SK-N-SH (cell line): ENCODE data around the gene LIPT1. TPM values are rescaled to one million over a fixed set of nuclear protein-coding genes. Genes with fewer than 3 reads are reported as not detected.

ENCODE experiments used
- CTCF ChIA-PET: fragments of 300-600, 350-600 bp; formaldehyde crosslinking; extraction: SDS; loops from one replicate; lab custom pipeline; 2021; lab: Yijun Ruan, JAX
- POLR2A ChIA-PET: fragments of 350-600 bp; sonication (Branson Sonifier 250); formaldehyde crosslinking; extraction: SDS; loops from one replicate; lab custom pipeline; 2020; ENCODE audit warnings: antibody characterized with exemption, inconsistent platforms; lab: Yijun Ruan, JAX
- DNase-seq: peaks from one replicate; pipeline ENCODE4 v3.0.0; 2012
- H2AFZ ChIP-seq: fragments of 200-600 bp; sonication (generic); 2 replicates; pipeline ENCODE4 v1.8.1; 2016; ENCODE audit warnings: antibody characterized with exemption, mild to moderate bottlenecking, low read depth
- H3F3A ChIP-seq: fragments of 200-600 bp; sonication (generic); replicated peaks from 2 replicates; pipeline ENCODE3; 2016; ENCODE audit warnings: antibody characterized with exemption, mild to moderate bottlenecking; ENCODE audit not compliant: insufficient read depth
- H3K27ac ChIP-seq, 2 experiments: fragments of 200-500 bp in 1 of 2; fragments of 200-600 bp in 1 of 2; sonication (Bioruptor generic) in 1 of 2; sonication (generic), shearing (Covaris generic) in 1 of 2; 2 replicates each; pipeline versions ENCODE4 v1.5.1 to v1.6.1; 2014 to 2016; ENCODE audit warnings: low read depth in 2 of 2, inconsistent platforms in 1 of 2, low read length in 1 of 2, mild to moderate bottlenecking in 1 of 2, mixed read lengths in 1 of 2
- H3K27me3 ChIP-seq: fragments of 200-600 bp; sonication (generic), shearing (Covaris generic); 2 replicates; pipeline ENCODE4 v1.6.1; 2016; ENCODE audit warnings: mixed run types; ENCODE audit not compliant: insufficient read depth
- H3K36me3 ChIP-seq, 2 experiments: fragments of 200-500 bp in 1 of 2; fragments of 200-600 bp in 1 of 2; sonication (Bioruptor generic) in 1 of 2; sonication (generic) in 1 of 2; replicated peaks in 1 of 2; 2 replicates each; pipeline versions ENCODE3 to v1.5.1; 2014 to 2016; ENCODE audit warnings: low read length in 1 of 2, mild to moderate bottlenecking in 1 of 2; ENCODE audit not compliant: insufficient read depth in 2 of 2, control insufficient read depth in 1 of 2
- H3K4me1 ChIP-seq, 2 experiments: fragments of 200-500 bp in 1 of 2; fragments of 200-600 bp in 1 of 2; sonication (Bioruptor generic) in 1 of 2; sonication (generic), shearing (Covaris generic) in 1 of 2; 2 replicates each; pipeline versions ENCODE4 v1.5.1 to v1.6.1; 2014 to 2016; ENCODE audit warnings: low read depth in 1 of 2, low read length in 1 of 2, mixed run types in 1 of 2; ENCODE audit not compliant: insufficient read depth in 2 of 2, control insufficient read depth in 1 of 2
- H3K4me2 ChIP-seq: fragments of 200-600 bp; sonication (generic), shearing (Covaris generic); 2 replicates; pipeline ENCODE4 v1.6.1; 2017; ENCODE audit warnings: mixed run types
- H3K4me3 ChIP-seq, 2 experiments: fragments of 200-500 bp in 1 of 2; fragments of 200-600 bp in 1 of 2; sonication (Bioruptor generic) in 1 of 2; sonication (generic), shearing (Covaris generic) in 1 of 2; 2 replicates each; pipeline versions ENCODE4 v1.5.1 to v1.8.1; 2014 to 2016; ENCODE audit warnings: low read depth in 2 of 2, inconsistent platforms in 1 of 2, low read length in 1 of 2, mild to moderate bottlenecking in 1 of 2, mixed read lengths in 1 of 2, moderate library complexity in 1 of 2
- H3K79me2 ChIP-seq: fragments of 200-600 bp; sonication (generic); 2 replicates; pipeline ENCODE4 v1.8.1; 2017; ENCODE audit warnings: mild to moderate bottlenecking; ENCODE audit not compliant: insufficient read depth
- H3K9ac ChIP-seq: fragments of 200-600 bp; sonication (generic); 2 replicates; pipeline ENCODE4 v1.6.1; 2017; ENCODE audit warnings: mixed run types
- H3K9me2 ChIP-seq: fragments of 200-600 bp; sonication (generic); 2 replicates; pipeline ENCODE4 v1.6.1; 2017; ENCODE audit warnings: mixed run types
- H3K9me3 ChIP-seq: fragments of 200-600 bp; sonication (generic); 2 replicates; pipeline ENCODE4 v1.6.1; 2017; ENCODE audit warnings: mixed run types, mild to moderate bottlenecking, moderate library complexity
- H4K20me1 ChIP-seq: fragments of 200-600 bp; sonication (generic); 2 replicates; pipeline ENCODE4 v1.6.1; 2017; ENCODE audit warnings: mild to moderate bottlenecking, mixed run types; ENCODE audit not compliant: insufficient read depth
- FOXJ3 ChIP-seq: sonication (generic); formaldehyde crosslinking; IDR thresholded peaks from 2 replicates; pipeline ENCODE4 v1.5.1; 2020; ENCODE audit warnings: mild to moderate bottlenecking, missing genetic modification reagents
- FOXM1 ChIP-seq: IDR thresholded peaks from 2 replicates; pipeline ENCODE4 v1.4.0; 2012; ENCODE audit warnings: low read depth, mild to moderate bottlenecking
- GABPA ChIP-seq: IDR thresholded peaks from 2 replicates; pipeline ENCODE4 v1.4.0; 2012; ENCODE audit warnings: low read depth, mild to moderate bottlenecking
- JUND ChIP-seq: IDR thresholded peaks from 2 replicates; pipeline ENCODE4 v1.4.0; 2012
- NFIC ChIP-seq: IDR thresholded peaks from 2 replicates; pipeline ENCODE4 v1.4.0; 2012; ENCODE audit warnings: borderline replicate concordance
- REST ChIP-seq: IDR thresholded peaks from 2 replicates; pipeline ENCODE4 v1.6.1; 2012; ENCODE audit warnings: mild to moderate bottlenecking, low read depth, low read length, moderate library complexity
- SMC3 ChIP-seq: IDR thresholded peaks from 2 replicates; pipeline ENCODE4 v1.6.1; 2012; ENCODE audit warnings: low read depth, low read length, improper control_type of control experiment
- TEAD4 ChIP-seq: IDR thresholded peaks from 2 replicates; pipeline ENCODE4 v1.4.0; 2012; ENCODE audit warnings: mild to moderate bottlenecking, borderline replicate concordance; ENCODE audit not compliant: insufficient read depth
- ZBTB33 ChIP-seq: IDR thresholded peaks from 2 replicates; pipeline ENCODE4 v1.4.0; 2012; ENCODE audit warnings: low read depth, borderline replicate concordance
- WGBS: methylation state at CpG from one replicate; pipeline ENCODE4 v1.1.6; 2017; ENCODE audit warnings: low lambda C conversion rate; 5-methylcytosine and 5-hydroxymethylcytosine counted together
- polyA plus RNA-seq, 3 experiments: library from polyadenylated mRNA; depleted of rRNA; stranded (reverse); fragments of >200 nt; gene quantifications; 2 replicates each; pipeline ENCODE4 v1.2.3, GENCODE V29; 2012
- TF ChIP-seq, protein P1 (sequence below): IDR thresholded peaks from 2 replicates; pipeline ENCODE4; 2012
- TF ChIP-seq, protein P2 (sequence below): IDR thresholded peaks from 2 replicates; pipeline ENCODE4 v1.4.0; 2012; ENCODE audit warnings: low read depth, borderline replicate concordance

Gene LIPT1
- polyA plus RNA-seq, 1 of the 3 experiments (the other 2 are of a cell fraction): 5.4 TPM

GRCh38 chr2:99150706-99151105 lies 4.1 kb upstream of the LIPT1 start:
- H3K36me3 ChIP-seq: no peaks in the 10 kb centered on the region
- TF ChIP-seq, protein P1, sequence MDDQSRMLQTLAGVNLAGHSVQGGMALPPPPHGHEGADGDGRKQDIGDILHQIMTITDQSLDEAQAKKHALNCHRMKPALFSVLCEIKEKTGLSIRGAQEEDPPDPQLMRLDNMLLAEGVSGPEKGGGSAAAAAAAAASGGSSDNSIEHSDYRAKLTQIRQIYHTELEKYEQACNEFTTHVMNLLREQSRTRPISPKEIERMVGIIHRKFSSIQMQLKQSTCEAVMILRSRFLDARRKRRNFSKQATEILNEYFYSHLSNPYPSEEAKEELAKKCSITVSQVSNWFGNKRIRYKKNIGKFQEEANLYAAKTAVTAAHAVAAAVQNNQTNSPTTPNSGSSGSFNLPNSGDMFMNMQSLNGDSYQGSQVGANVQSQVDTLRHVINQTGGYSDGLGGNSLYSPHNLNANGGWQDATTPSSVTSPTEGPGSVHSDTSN: no peak
- TF ChIP-seq REST: no peak
- TF ChIP-seq NFIC: no peak
- TF ChIP-seq JUND: no peak
- no peak for TF ChIP-seq FOXM1
- TF ChIP-seq, protein P2, sequence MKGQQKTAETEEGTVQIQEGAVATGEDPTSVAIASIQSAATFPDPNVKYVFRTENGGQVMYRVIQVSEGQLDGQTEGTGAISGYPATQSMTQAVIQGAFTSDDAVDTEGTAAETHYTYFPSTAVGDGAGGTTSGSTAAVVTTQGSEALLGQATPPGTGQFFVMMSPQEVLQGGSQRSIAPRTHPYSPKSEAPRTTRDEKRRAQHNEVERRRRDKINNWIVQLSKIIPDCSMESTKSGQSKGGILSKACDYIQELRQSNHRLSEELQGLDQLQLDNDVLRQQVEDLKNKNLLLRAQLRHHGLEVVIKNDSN: no peak
- TF ChIP-seq FOXJ3 (CRISPR knock-in tag): no peak
- no peak overlapping the region for H3K27ac ChIP-seq
- no peaks in the 10 kb centered on the region for H3K79me2 ChIP-seq
- no peaks in the 10 kb centered on the region for H3F3A ChIP-seq
- no peaks in the 10 kb centered on the region for H3K27me3 ChIP-seq
- no peaks in the 10 kb centered on the region for H3K9me3 ChIP-seq
- H3K4me2 ChIP-seq: no peak overlapping the region
- H3K9me2 ChIP-seq: no peaks in the 10 kb centered on the region
- H3K9ac ChIP-seq: no peak overlapping the region
- H3K4me1 ChIP-seq: peaks cover 0 to 8% of the 10 kb centered on the region in 2 experiments; a peak in 2 of 4 replicates
- no peak overlapping the region for H3K4me3 ChIP-seq
- ChIA-PET POLR2A (no interaction called here), CTCF (no interaction called here)
- H4K20me1 ChIP-seq: no peaks in the 10 kb centered on the region
- H2AFZ ChIP-seq: no peak overlapping the region
- DNase-seq: no peak
- 90% methylated on average over 1 of the region's 1 CpG for WGBS

- POLR2A ChIA-PET: no interaction called here
- Histone ChIP-seq H3K27ac (no peak overlapping the region), H3K4me1 (peaks cover 0 to 8% of the 10 kb centered on the region in 2 experiments; a peak in 2 of 4 replicates), H3K4me3 (no peak overlapping the region), H3K27me3 (no peaks in the 10 kb centered on the region), H3K9ac (no peak overlapping the region), H3K36me3 (peaks cover 0 to 6% of the 10 kb centered on the region in 2 experiments), H3K9me3 (no peaks in the 10 kb centered on the region), H2AFZ (no peak overlapping the region), H3K4me2 (no peak overlapping the region), H4K20me1 (no peaks in the 10 kb centered on the region), H3K79me2 (no peaks in the 10 kb centered on the region), H3F3A (no peaks in the 10 kb centered on the region), H3K9me2 (no peaks in the 10 kb centered on the region)
- WGBS: 95% methylated on average over 7 of the region's 7 CpGs
- CTCF ChIA-PET: interaction anchor here (0.6 to 1.4 kb wide), 3 partner anchors 17 to 338 kb away, joined by 3 read pairs; partner anchors contain the start of gene REV1
- no peak for DNase-seq
- no peak for TF ChIP-seq SMC3
- TF ChIP-seq, protein P1: no peak
- no peak for TF ChIP-seq REST
- no peak for TF ChIP-seq ZBTB33
- TF ChIP-seq JUND: no peak
- no peak for TF ChIP-seq GABPA
- TF ChIP-seq TEAD4: no peak
These were observed 2.4 kb upstream of the LIPT1 start for GRCh38 chr2:99152199-99152895.
